Activated CD4-positive, alpha-beta T cell treated with anti-CD3 and anti-CD28 coated beads for 36 hours (primary cell): ENCODE results near the gene PDE6D. TPM values are rescaled to one million over a fixed set of nuclear protein-coding genes. Genes with fewer than 3 reads are reported as not detected.

ENCODE experiments used
- ATAC-seq: fragments of 200-7000 bp; cut with Tn5 transposase; one replicate; pipeline ENCODE4 v1.10.0; 2021; ENCODE audit warnings: mild to moderate bottlenecking, moderate library complexity
- CTCF ChIA-PET: fragments of 350-600 bp; sonication (Branson Sonifier 250); formaldehyde crosslinking; loops from one replicate; lab custom pipeline; 2021; ENCODE audit warnings: antibody characterized with exemption; lab: Charles Lee
- POLR2A ChIA-PET: fragments of 350-600 bp; sonication (Branson Sonifier 250); formaldehyde crosslinking; loops from one replicate; lab custom pipeline; 2021; ENCODE audit warnings: antibody characterized with exemption, inconsistent platforms; lab: Charles Lee
- DNase-seq: peaks from one replicate; pipeline ENCODE4 v3.0.0-alpha.2; 2020
- H3K27ac Mint-ChIP-seq: one replicate; pipeline ENCODE4 v1.8.0; 2021; ENCODE audit warnings: mixed read lengths
- H3K27me3 Mint-ChIP-seq: one replicate; pipeline ENCODE4 v1.8.0; 2021; ENCODE audit warnings: mixed read lengths
- H3K36me3 Mint-ChIP-seq: one replicate; pipeline ENCODE4 v1.8.0; 2021; ENCODE audit warnings: low read depth, mixed read lengths
- H3K4me1 Mint-ChIP-seq: one replicate; pipeline ENCODE4 v1.8.0; 2021; ENCODE audit warnings: mixed read lengths
- H3K4me3 Mint-ChIP-seq: one replicate; pipeline ENCODE4 v1.8.0; 2021; ENCODE audit warnings: mild to moderate bottlenecking, moderate library complexity, mixed read lengths
- H3K9me3 Mint-ChIP-seq: one replicate; pipeline ENCODE4 v1.8.0; 2021; ENCODE audit warnings: low read depth, mixed read lengths
- intact Hi-C, 2 experiments: fragments of 100-400 bp; cut with DNase I in 1 of 2; cut with micrococcal nuclease in 1 of 2; formaldehyde crosslinking; loops; one replicate each; pipeline versions ENCODE4 v1.14.2 to v1.15.1; 2022 to 2024; cut with DNase I, micrococcal nuclease
- total RNA-seq, 2 experiments: library from RNA; stranded (reverse); gene quantifications; one replicate each; pipeline ENCODE4 v1.2.3, GENCODE V29; 2021

The PDE6D gene
- total RNA-seq, 2 experiments from 2014 or later: 28.0 to 31.1 TPM

- Mint-ChIP-seq H3K9me3 (no peaks in the 10 kb centered on the region), H3K4me3 (peak overlapping the region; percentile 85), H3K4me1 (peaks cover 15% of the 10 kb centered on the region), H3K27ac (peak overlapping the region; percentile 100), H3K27me3 (peaks cover 2% of the 10 kb centered on the region), H3K36me3 (peaks cover 28% of the 10 kb centered on the region)
- intact Hi-C loops: loop anchor here (1.0 to 5.0 kb wide), 6 partner anchors 45 to 1545 kb away; partner anchors contain the start of genes PDE6D (in 2 of the 2) and ATG16L1 (in 1 of the 2)
- ChIA-PET POLR2A (interaction anchor here (0.9 to 4.4 kb wide), 8 partner anchors 23 to 242 kb away, joined by 3 to 104 read pairs (median 4); partner anchors contain the start of gene NCL), CTCF (interaction anchor here (0.6 to 3.5 kb wide), 26 partner anchors 8 to 644 kb away, joined by 3 to 28 read pairs (median 4); partner anchors contain the start of genes DIS3L2 and NCL)
- ATAC-seq (peak; percentile 59), DNase-seq (peak; percentile 99)
These were observed 74.1 kb downstream of the PDE6D start for GRCh38 chr2:231706731-231707624.

DNA sequence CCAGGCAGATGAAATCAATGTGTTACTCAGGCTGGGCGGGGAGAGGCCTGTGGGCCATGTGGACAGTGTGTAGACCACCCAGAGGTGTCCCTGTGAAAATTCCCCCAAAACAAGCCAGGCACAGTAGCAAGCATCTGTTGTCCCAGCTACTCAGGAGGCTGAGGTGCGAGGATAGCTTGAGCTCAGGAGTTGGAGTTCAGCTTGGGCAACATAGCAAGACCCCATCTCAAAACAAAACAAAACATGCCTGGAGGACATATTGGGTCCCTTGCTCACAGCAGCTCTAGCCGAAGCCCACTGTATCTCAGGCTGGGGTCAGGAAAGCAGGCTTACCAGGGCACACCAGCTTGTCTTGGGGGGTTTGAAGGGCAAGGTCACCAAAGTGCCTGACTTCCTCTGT lies 77.1 kb downstream of the PDE6D start:
- POLR2A ChIA-PET: interaction anchor here (1.1 to 1.4 kb wide), 2 partner anchors 10 to 29 kb away, joined by 3 to 8 read pairs; no protein-coding TSS in a partner anchor
- no peak overlapping the region for H3K27ac Mint-ChIP-seq
- no peak for DNase-seq

DNA sequence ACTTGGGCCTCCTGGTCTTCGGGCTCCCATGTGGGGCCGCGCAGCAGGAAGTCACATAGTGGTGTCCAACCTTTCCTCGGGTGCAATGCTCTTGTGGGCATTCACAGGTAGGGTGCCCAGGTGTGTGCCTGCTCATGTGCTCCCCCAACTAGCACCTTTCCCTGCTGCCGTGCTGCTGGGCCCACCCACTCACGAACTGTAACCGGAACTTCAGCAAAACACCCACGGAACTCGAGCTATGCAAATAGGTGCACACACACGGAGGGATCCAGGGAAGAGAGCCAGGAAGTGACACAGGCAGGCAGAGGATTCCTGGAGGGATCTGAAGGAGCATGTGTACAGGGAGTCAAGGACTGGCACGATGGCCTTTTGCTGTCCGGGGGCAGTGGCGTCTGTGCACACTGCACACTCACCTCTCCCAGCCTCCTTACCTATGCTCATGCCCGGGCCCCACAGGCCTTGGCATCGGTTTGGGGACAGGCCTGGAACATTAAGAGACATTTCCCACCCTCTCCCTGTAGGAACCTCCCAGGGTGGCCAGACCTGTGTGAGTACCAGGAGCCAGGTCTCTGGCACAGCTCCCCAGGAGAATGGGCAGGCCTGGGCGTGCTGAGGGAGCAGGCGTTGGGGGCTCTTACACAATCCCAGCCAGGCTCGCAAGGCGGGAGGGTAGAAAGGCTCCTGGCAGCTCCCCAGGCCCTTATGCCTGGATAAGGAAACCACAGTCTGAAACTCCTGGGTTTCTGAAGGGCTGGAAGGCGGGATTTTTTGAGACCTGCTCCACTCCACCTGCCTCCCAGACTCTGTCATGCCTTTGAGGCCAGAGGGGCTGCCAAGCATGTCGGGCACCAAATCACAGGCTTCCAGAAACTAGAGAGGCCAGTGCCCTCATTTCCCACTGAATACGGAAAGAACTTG lies 79.4 kb downstream of the PDE6D start:
- Mint-ChIP-seq H3K9me3 (no peaks in the 10 kb centered on the region), H3K4me1 (peaks cover 10% of the 10 kb centered on the region), H3K4me3 (no peak overlapping the region), H3K27me3 (no peaks in the 10 kb centered on the region), H3K36me3 (peaks cover 2% of the 10 kb centered on the region), H3K27ac (no peak overlapping the region)
- ChIA-PET CTCF (interaction anchor here (1.0 to 1.8 kb wide), 5 partner anchors 12 to 95 kb away, joined by 3 to 11 read pairs (median 5); no protein-coding TSS in a partner anchor), POLR2A (interaction anchor here (1.7 kb wide), 1 partner anchor 27 kb away, joined by 3 read pairs; no protein-coding TSS in a partner anchor)
- intact Hi-C loops: no loop called here
- ATAC-seq (no peak), DNase-seq (no peak)

More for the DNA sequence above, 77.1 kb downstream of the PDE6D start:
- intact Hi-C loops: no loop called here
- peaks cover 10% of the 10 kb centered on the region for H3K4me1 Mint-ChIP-seq
- H3K36me3 Mint-ChIP-seq: peaks cover 6% of the 10 kb centered on the region
- ATAC-seq: no peak
- CTCF ChIA-PET: interaction anchor here (0.7 to 3.5 kb wide), 9 partner anchors 8 to 100 kb away, joined by 3 to 19 read pairs (median 6); no protein-coding TSS in a partner anchor
- peaks cover 2% of the 10 kb centered on the region for H3K27me3 Mint-ChIP-seq
- H3K4me3 Mint-ChIP-seq: no peak overlapping the region
- no peaks in the 10 kb centered on the region for H3K9me3 Mint-ChIP-seq

DNA sequence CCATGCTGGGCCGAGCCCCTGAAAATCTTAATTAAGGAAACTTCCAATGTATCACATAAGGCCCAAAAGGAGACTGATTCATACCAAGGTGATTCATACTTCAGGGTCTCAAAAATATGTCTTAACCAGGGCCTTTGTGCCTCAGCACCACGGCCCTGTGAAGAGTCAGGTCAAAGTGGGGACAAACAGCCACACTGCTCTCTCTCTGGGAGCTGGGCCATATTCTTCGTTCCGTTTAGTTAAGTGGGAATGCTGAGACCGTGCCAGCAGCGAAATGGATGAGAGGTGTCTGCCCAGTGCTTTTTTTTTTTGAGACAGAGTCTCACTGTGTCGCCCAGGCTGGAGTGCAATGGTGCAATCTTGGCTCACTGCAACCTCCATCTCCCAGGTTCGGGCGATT lies 82.1 kb downstream of the PDE6D start:
- DNase-seq (no peak), ATAC-seq (no peak)
- H3K27ac Mint-ChIP-seq: no peak overlapping the region
- no peaks in the 10 kb centered on the region for H3K36me3 Mint-ChIP-seq
- H3K4me3 Mint-ChIP-seq: no peak overlapping the region
- ChIA-PET CTCF (interaction anchor here (0.6 to 2.1 kb wide), 2 partner anchors 15 to 57 kb away, joined by 5 to 14 read pairs; no protein-coding TSS in a partner anchor), POLR2A (interaction anchor here (1.2 kb wide), 1 partner anchor 85 kb away, joined by 3 read pairs; no protein-coding TSS in a partner anchor)
- no peaks in the 10 kb centered on the region for H3K9me3 Mint-ChIP-seq
- no peaks in the 10 kb centered on the region for H3K27me3 Mint-ChIP-seq
- peaks cover 2% of the 10 kb centered on the region for H3K4me1 Mint-ChIP-seq
- intact Hi-C loops: no loop called here

- Mint-ChIP-seq H3K27me3 (no peaks in the 10 kb centered on the region), H3K4me3 (no peak overlapping the region), H3K27ac (no peak overlapping the region), H3K4me1 (no peaks in the 10 kb centered on the region), H3K9me3 (no peaks in the 10 kb centered on the region), H3K36me3 (no peaks in the 10 kb centered on the region)
- ATAC-seq (no peak), DNase-seq (no peak)
- intact Hi-C loops: no loop called here
- POLR2A ChIA-PET: no interaction called here
- CTCF ChIA-PET: interaction anchor here (1.8 kb wide), 1 partner anchor 9 kb away, joined by 8 read pairs; no protein-coding TSS in a partner anchor
These were observed 85.1 kb downstream of the PDE6D start for GRCh38 chr2:231696004-231696367.

DNA sequence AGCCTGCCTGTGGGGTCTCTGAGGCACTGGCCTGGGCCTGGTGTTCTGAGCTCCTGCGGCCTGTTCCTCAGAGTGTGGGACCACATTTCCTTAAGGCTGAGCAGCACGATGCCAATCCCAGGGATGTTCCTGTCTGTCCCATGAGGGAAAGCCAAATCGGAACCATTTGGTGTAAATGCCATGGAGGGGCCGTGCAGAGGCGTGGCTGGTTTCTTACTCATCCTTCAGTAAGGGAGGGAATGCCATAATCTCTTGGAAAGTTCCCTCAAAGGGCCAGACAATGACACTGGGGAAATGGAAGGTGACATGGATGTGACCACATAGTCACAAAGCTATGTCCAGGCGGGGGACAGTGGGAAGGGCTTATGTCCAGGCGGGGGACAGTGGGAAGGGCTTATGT lies 87.1 kb downstream of the PDE6D start:
- ATAC-seq (no peak), DNase-seq (no peak)
- no peaks in the 10 kb centered on the region for H3K27me3 Mint-ChIP-seq
- no peaks in the 10 kb centered on the region for H3K4me1 Mint-ChIP-seq
- ChIA-PET POLR2A (interaction anchor here (1.2 kb wide), 1 partner anchor 14 kb away, joined by 3 read pairs; the partner anchor contains the start of gene PTMA), CTCF (interaction anchor here (1.0 to 11.2 kb wide), 2 partner anchors 17 to 21 kb away, joined by 3 to 100 read pairs; no protein-coding TSS in a partner anchor)
- H3K27ac Mint-ChIP-seq: no peak overlapping the region
- intact Hi-C loops: no loop called here
- H3K9me3 Mint-ChIP-seq: no peaks in the 10 kb centered on the region
- H3K4me3 Mint-ChIP-seq: no peak overlapping the region
- H3K36me3 Mint-ChIP-seq: no peaks in the 10 kb centered on the region

GRCh38 chr2:231692847-231693246 lies 88.2 kb downstream of the PDE6D start:
- no peak overlapping the region for H3K4me3 Mint-ChIP-seq
- CTCF ChIA-PET: interaction anchor here (0.6 to 11.2 kb wide), 3 partner anchors 15 to 30 kb away, joined by 3 to 100 read pairs (median 3); no protein-coding TSS in a partner anchor

DNA sequence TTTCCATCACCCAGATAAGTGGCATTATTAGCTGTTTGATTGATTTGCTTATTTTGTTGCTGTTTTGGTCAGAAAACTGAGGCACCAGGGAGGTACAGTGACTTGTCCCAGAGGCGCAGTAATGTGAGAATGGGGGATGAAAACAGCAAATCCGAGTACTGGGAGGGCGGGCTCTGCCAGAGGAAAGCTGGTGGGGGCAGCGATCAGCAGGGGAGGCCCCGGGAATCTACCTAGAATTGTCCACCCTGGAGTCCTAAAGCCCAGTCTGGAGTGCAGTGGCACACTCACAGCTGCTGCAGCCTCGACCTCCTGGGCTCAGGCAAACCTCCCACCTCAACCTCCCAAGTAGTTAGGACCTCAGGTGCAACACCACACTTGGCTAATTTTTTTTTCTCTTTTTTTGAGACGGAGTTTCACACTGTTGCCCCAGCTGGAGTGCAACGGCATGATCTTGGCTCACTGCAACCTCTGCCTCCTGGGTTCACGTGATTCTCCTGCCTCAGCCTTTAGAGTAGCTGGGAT lies 89.8 kb downstream of the PDE6D start:
- Mint-ChIP-seq H3K4me3 (no peak overlapping the region), H3K36me3 (no peaks in the 10 kb centered on the region), H3K9me3 (no peaks in the 10 kb centered on the region), H3K4me1 (peaks cover 2% of the 10 kb centered on the region), H3K27me3 (no peaks in the 10 kb centered on the region), H3K27ac (no peak overlapping the region)
- intact Hi-C loops: no loop called here
- DNase-seq (no peak), ATAC-seq (no peak)
- CTCF ChIA-PET: interaction anchor here (0.8 to 11.2 kb wide), 7 partner anchors 9 to 633 kb away, joined by 3 to 100 read pairs (median 3); no protein-coding TSS in a partner anchor
- POLR2A ChIA-PET: no interaction called here

More at GRCh38 chr2:231692847-231693246, 88.2 kb downstream of the PDE6D start:
- Mint-ChIP-seq H3K27ac (no peak overlapping the region), H3K9me3 (no peaks in the 10 kb centered on the region), H3K36me3 (no peaks in the 10 kb centered on the region), H3K4me1 (no peaks in the 10 kb centered on the region), H3K27me3 (no peaks in the 10 kb centered on the region)
- ATAC-seq (no peak), DNase-seq (no peak)
- intact Hi-C loops: no loop called here
- POLR2A ChIA-PET: no interaction called here

DNA sequence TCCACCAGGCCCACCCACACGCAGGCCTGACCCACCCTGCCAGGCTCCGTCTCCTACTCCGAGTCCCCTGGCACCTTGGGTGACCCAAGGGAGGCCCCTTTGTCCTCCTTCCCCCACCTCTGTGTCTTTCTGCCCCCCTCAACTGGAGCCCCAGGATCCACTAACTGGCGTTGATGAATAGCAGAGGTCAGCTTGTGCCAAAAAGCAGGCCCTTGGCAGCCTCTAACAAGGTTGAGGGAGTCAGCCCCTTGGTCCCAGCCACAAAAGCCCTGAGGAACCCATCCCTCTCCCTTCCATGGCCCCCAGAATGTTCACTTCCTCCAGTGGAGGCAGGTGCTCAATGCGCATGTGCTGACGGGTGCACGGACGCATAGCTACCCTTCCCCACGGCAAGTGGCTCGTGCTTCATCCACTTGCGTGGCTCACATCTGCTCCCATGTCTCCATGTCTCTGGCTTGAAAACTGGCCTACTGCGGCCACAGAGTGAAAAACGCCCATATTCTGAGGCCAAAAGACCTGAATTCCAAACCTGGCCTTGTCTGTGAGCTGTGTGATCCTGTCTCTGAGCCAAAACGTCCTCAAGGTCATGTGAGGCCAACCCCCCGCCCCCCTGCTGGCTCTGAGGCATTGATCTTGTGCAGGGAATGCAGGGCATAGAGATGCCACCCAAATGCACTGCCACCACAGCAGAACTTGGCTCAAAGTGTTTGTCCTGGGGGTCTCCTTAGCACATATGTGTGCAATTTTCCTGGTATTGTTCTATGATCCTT lies 91.8 kb downstream of the PDE6D start:
- ATAC-seq (no peak), DNase-seq (no peak)
- ChIA-PET CTCF (interaction anchor here (0.7 to 11.2 kb wide), 5 partner anchors 13 to 77 kb away, joined by 3 to 100 read pairs (median 5); no protein-coding TSS in a partner anchor), POLR2A (no interaction called here)
- Mint-ChIP-seq H3K9me3 (no peaks in the 10 kb centered on the region), H3K27ac (no peak overlapping the region), H3K4me3 (no peak overlapping the region), H3K36me3 (no peaks in the 10 kb centered on the region), H3K27me3 (no peaks in the 10 kb centered on the region), H3K4me1 (peaks cover 2% of the 10 kb centered on the region)
- intact Hi-C loops: no loop called here

GRCh38 chr2:231688719-231689118 lies 92.4 kb downstream of the PDE6D start:
- H3K4me3 Mint-ChIP-seq: no peak overlapping the region

More at GRCh38 chr2:231688719-231689118, 92.4 kb downstream of the PDE6D start:
- ATAC-seq (no peak), DNase-seq (no peak)
- H3K4me1 Mint-ChIP-seq: peaks cover 2% of the 10 kb centered on the region
- H3K9me3 Mint-ChIP-seq: no peaks in the 10 kb centered on the region
- intact Hi-C loops: no loop called here
- no peak overlapping the region for H3K27ac Mint-ChIP-seq
- ChIA-PET POLR2A (no interaction called here), CTCF (interaction anchor here (0.7 to 11.2 kb wide), 5 partner anchors 13 to 77 kb away, joined by 3 to 100 read pairs (median 5); no protein-coding TSS in a partner anchor)
- H3K36me3 Mint-ChIP-seq: no peaks in the 10 kb centered on the region
- H3K27me3 Mint-ChIP-seq: no peaks in the 10 kb centered on the region
